H7 (cell line): ENCODE measurements around the gene PPM1B. TPM values are rescaled to one million over a fixed set of nuclear protein-coding genes. Genes with fewer than 3 reads are reported as not detected.
"Not testable (repeated sequence)": the region's sequence is repeated elsewhere in the genome, so short reads cannot be mapped to it uniquely, and the experiment has no call there.

Source experiments
- DNase-seq: peaks from one replicate; pipeline ENCODE4 v3.0.0; 2012
- H3K27me3 ChIP-seq: 2 replicates; pipeline ENCODE4 v1.6.0; 2011; ENCODE audit warnings: mild to moderate bottlenecking, low read length; ENCODE audit not compliant: control insufficient read depth, insufficient read depth
- H3K36me3 ChIP-seq: replicated peaks from 2 replicates; pipeline ENCODE4 v1.5.1; 2011; ENCODE audit warnings: low read length; ENCODE audit not compliant: control insufficient read depth, insufficient read depth
- H3K4me3 ChIP-seq: 2 replicates; pipeline ENCODE4 v1.5.1; 2011; ENCODE audit warnings: low read depth, mild to moderate bottlenecking, control low read depth, low read length, moderate library complexity; ENCODE audit not compliant: insufficient read depth
- total RNA-seq: library from RNA; depleted of rRNA; stranded (reverse); fragments of >200 nt; shearing (Covaris generic); gene quantifications from 2 replicates; pipeline ENCODE4 v1.2.3, GENCODE V29; 2014

PPM1B gene
- total RNA-seq, 1 experiment from 2014 or later: 40.4 TPM

GRCh38 chr2:44242904-44243303 lies 74.2 kb downstream of the PPM1B start:
- Histone ChIP-seq H3K4me3 (no peak overlapping the region), H3K27me3 (no peaks in the 10 kb centered on the region), H3K36me3 (no peaks in the 10 kb centered on the region)
- DNase-seq: no peak

GRCh38 chr2:44244135-44244871 lies 75.6 kb downstream of the PPM1B start:
- no peaks in the 10 kb centered on the region for H3K27me3 ChIP-seq
- DNase-seq: peak; percentile 54
- no peak overlapping the region for H3K4me3 ChIP-seq
- H3K36me3 ChIP-seq: no peaks in the 10 kb centered on the region

DNA sequence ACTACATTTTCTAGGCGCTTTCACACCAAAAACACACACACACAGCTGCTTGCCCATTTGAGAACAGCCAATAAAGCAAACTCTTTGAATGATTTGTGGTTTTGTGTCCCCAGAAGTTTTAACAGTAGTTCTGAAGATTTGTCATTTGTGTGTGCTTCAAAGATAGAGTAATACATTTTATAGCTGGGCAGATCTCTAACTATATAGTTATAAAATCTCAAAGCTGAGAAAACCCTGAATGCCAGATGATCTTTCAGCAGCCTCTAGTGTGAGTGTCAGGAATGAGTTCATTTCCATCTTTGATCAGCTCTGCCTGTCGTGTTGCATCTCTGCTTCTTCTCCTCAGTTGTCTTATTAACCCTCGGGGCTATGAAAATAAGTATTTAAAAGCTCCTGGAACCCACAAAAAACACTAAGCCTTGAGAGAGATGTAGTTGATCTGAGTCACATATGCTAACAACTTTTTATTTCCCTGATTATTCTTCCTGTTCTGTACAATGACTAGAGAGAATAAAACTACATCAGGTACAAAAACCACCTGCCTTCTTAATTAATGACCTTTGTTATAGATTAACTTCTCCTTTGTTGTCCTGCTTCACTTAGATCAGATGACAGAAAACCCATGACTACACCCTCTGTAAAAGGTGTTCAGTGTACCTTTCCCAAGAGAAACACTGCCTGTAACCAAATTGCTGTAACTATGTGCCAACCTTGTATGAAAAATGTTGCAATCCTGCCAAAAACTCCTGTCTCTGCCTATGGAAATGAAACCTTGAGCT lies 76.6 kb downstream of the PPM1B start:
- no peak overlapping the region for H3K4me3 ChIP-seq
- DNase-seq: no peak
- no peaks in the 10 kb centered on the region for H3K36me3 ChIP-seq
- no peaks in the 10 kb centered on the region for H3K27me3 ChIP-seq

DNA sequence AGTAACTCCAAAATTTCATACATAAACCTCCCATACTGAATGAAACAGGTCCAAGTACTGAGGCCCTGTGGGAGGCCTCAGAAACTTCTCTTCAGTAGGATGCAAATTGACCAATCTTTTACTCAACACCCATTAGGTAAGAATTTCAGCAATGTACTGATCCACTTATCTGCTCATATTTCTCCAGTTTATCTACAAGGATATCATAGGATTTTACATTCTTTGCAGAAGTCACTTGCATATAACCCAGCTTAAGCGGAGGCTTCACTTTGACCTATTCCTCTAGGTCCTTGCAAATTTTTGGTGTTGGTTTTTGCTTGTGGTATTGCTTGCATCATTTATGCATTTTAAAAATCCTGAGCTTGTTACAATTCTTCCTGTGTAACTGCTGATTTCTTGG lies 77.8 kb downstream of the PPM1B start:
- no peak for DNase-seq
- no peak overlapping the region for H3K4me3 ChIP-seq
- no peaks in the 10 kb centered on the region for H3K36me3 ChIP-seq
- no peaks in the 10 kb centered on the region for H3K27me3 ChIP-seq

GRCh38 chr2:44246840-44247369 lies 78.2 kb downstream of the PPM1B start:
- H3K4me3 ChIP-seq: no peak overlapping the region
- no peaks in the 10 kb centered on the region for H3K36me3 ChIP-seq
- DNase-seq: no peak
- no peaks in the 10 kb centered on the region for H3K27me3 ChIP-seq

GRCh38 chr2:44247924-44248323 lies 79.2 kb downstream of the PPM1B start:
- H3K27me3 ChIP-seq: no peaks in the 10 kb centered on the region
- DNase-seq: no peak
- no peaks in the 10 kb centered on the region for H3K36me3 ChIP-seq
- no peak overlapping the region for H3K4me3 ChIP-seq

GRCh38 chr2:44249269-44249668 lies 80.6 kb downstream of the PPM1B start:
- not testable (repeated sequence) for H3K27me3 ChIP-seq, H3K36me3 ChIP-seq, DNase-seq, H3K4me3 ChIP-seq

DNA sequence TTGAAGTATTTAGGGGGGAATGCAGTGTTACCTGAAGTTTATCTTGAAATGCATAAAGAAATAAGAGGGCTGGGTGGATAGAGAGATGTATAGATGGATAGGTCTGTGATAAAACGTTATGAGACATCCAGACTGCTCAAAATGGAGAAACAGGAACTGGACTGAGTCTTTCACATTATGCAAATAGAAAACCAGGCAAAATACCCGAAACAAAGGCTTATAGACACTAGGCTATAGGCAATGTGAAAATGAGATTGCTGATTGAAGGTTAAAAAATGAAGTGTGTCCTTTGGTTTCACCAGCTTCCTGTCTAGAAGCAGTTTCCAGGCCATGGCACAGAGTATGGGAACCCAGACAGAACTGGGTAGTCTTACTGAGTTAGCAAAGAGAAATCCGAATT lies 81.7 kb downstream of the PPM1B start:
- no peak for DNase-seq
- Histone ChIP-seq H3K4me3 (no peak overlapping the region), H3K36me3 (no peaks in the 10 kb centered on the region), H3K27me3 (no peaks in the 10 kb centered on the region)

DNA sequence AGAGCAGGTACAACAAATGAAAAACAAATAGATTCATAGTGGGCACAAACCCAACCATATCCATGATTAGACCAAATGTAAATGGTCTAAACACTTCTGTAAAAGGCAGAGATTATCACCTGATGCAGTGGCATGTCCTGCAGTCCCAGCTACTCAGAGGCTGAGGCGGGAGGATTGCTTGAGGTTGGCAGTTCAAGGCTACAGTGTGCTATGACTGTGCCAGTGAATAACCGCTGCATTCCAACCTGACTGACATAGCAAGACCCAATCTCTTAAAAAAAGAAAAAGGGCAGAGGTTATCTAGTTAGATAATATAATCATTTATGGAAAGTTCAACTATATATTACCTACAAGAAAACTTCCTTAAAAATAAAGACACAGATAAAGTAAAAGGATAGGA lies 85.3 kb downstream of the PPM1B start:
- Histone ChIP-seq H3K27me3 (no peaks in the 10 kb centered on the region), H3K4me3 (no peak overlapping the region), H3K36me3 (no peaks in the 10 kb centered on the region)
- DNase-seq: no peak

DNA sequence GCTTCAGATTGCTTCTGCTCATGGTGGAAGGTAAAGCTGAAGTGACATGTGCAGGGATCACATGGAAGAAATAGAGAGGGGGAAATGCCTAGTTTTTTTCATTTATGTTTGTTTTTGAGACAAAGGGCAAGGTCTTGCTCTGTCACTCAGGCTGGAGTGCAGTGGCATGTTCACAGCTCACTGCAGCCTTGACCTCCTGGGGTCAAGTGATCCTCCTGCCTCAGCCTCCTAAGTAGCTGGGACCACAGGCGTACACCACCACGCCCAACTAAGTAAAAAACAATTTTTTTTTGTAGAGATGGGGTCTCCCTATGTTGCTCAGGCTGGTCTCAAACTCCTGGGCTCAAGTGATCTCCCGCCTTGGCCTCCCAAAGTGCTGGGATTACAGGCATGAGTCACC lies 87.0 kb downstream of the PPM1B start:
- H3K4me3 ChIP-seq, DNase-seq, H3K27me3 ChIP-seq, H3K36me3 ChIP-seq: not testable (repeated sequence)

DNA sequence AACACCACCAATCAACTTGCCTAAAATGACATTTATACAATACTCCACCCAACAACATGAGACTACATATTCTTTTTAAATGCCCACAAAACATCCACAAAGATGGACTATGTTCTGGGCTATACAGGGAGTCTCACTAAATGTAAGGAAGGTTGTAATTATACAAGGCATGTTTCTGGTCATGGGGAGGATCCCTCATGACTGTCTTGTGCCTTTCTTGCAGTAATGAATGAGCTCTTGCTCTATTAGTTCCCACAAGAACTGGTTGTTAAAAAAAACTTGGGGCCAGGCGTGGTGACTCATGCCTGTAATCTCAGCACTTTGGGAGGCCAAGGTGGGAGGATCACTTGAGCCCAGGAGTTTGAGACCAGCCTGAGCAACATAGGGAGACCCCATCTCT lies 89.1 kb downstream of the PPM1B start:
- DNase-seq, H3K27me3 ChIP-seq, H3K36me3 ChIP-seq, H3K4me3 ChIP-seq: not testable (repeated sequence)

DNA sequence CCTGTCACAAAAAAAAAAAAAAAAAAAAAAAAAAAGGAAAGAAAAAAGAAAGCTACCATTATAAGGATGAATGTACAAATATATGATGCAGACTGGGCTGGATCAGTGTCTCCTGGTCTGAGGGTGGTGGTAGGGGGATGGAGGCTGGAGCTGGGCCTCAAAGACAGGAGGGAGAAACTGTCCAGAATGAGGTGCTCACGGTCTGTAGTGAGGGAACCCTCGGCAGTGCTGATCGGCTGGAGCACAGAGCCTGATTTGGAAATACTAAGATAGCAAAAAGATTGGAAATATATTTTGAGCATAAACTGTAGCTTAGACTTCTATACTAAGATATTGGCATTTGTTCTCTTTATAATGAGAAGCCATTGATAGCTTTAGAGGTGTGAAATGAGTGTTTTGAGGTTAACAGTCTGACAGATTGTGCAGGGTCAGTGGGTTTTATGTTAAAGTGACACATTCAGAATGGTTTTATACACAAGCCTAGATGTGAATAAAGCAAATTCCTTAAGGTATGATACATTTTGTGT lies 98.7 kb downstream of the PPM1B start:
- Histone ChIP-seq H3K36me3 (no peaks in the 10 kb centered on the region), H3K4me3 (no peak overlapping the region), H3K27me3 (no peaks in the 10 kb centered on the region)
- no peak for DNase-seq

GRCh38 chr2:44267796-44268648 lies 99.3 kb downstream of the PPM1B start:
- Histone ChIP-seq H3K4me3 (no peak overlapping the region), H3K27me3 (no peaks in the 10 kb centered on the region), H3K36me3 (no peaks in the 10 kb centered on the region)
- DNase-seq: no peak

DNA sequence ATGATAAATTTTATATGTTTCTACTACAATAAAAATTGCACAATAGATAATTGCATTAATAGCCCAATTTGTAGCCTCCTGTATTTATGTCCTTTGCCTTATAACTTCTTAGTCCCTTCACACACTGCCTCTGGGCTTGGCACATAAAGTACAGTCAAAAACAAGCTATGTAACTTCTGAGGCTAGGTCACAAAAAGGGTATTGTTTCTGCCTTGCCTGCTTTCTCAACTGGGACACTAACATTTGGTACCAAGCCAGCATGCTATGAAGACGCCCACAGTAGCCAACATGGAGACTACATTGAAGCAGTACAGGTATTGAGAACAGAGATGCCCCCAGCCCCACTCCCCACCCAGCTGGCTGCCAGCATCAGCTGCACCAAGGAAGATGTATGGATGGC lies 101.2 kb downstream of the PPM1B start:
- DNase-seq: no peak
- Histone ChIP-seq H3K36me3 (no peaks in the 10 kb centered on the region), H3K27me3 (no peaks in the 10 kb centered on the region), H3K4me3 (no peak overlapping the region)
